Heart left ventricle (tissue), 16 donors: ENCODE results near the gene FLVCR2. TPM values are rescaled to one million over a fixed set of nuclear protein-coding genes. Genes with fewer than 3 reads are reported as not detected.

Experiments used
- ATAC-seq, 4 donors: fragments of 200-7000 bp; cut with Tn5 transposase; one replicate each; pipeline ENCODE4 v1.9.1; 2020 to 2022; ENCODE audit warnings: moderate library complexity in 4 of 4, mild to moderate bottlenecking in 3 of 4, moderate number of reproducible peaks in 1 of 4
- DNase-seq, 5 donors: peaks; one replicate each; pipeline ENCODE4 v3.0.0-alpha.2; 2020
- H3K27ac ChIP-seq, 12 donors: fragments of 200-600 bp; sonication (generic) in 4 of 12; one replicate each; pipeline versions ENCODE4 v1.5.0 to v1.8.0; 2016 to 2022; ENCODE audit warnings: mild to moderate bottlenecking in 2 of 12
- H3K27me3 ChIP-seq, 9 donors: fragments of 200-600 bp; sonication (generic) in 2 of 9; one replicate each; pipeline versions ENCODE4 v1.5.1 to v1.8.0; 2016 to 2022; ENCODE audit warnings: mild to moderate bottlenecking in 3 of 9
- H3K36me3 ChIP-seq, 9 donors: fragments of 200-600 bp; sonication (generic) in 2 of 9; one replicate each; pipeline versions ENCODE4 v1.5.0 to v1.8.0; 2018 to 2022; ENCODE audit warnings: mild to moderate bottlenecking in 2 of 9
- H3K4me1 ChIP-seq, 12 donors: fragments of 200-600 bp; sonication (generic) in 4 of 12; one replicate each; pipeline versions ENCODE4 v1.5.0 to v1.8.0; 2016 to 2022; ENCODE audit warnings: mild to moderate bottlenecking in 3 of 12
- H3K4me3 ChIP-seq, 12 donors: fragments of 200-600 bp; sonication (generic) in 4 of 12; one replicate each; pipeline versions ENCODE4 v1.5.0 to v1.8.0; 2017 to 2022; ENCODE audit warnings: mild to moderate bottlenecking in 9 of 12, moderate library complexity in 4 of 12
- H3K9me3 ChIP-seq, 12 donors: fragments of 200-600 bp; sonication (generic) in 4 of 12; one replicate each; pipeline versions ENCODE4 v1.5.0 to v1.8.0; 2016 to 2022; ENCODE audit warnings: mild to moderate bottlenecking in 1 of 12
- POLR2A ChIP-seq, 2 donors: fragments of 450-650 bp; IDR thresholded peaks; one replicate each; pipeline ENCODE4 v1.6.1; 2017; ENCODE audit warnings: antibody characterized with exemption in 2 of 2, mild to moderate bottlenecking in 2 of 2, moderate library complexity in 2 of 2
- WGBS, 4 donors: extraction: QIAGEN DNeasy Blood & Tissue Kit in 2 of 4; methylation state at CpG; one replicate each; pipeline versions ENCODE4 v1.1.5 to v1.1.7; 2013 to 2018; 5-methylcytosine and 5-hydroxymethylcytosine counted together
- intact Hi-C, 10 donors: fragments of 100-400 bp; cut with DNase I; formaldehyde crosslinking; loops; one replicate each; pipeline versions ENCODE4 v1.11.1 to v1.14.2; 2022
- polyA plus RNA-seq, 2 donors: library from polyadenylated mRNA; stranded (reverse); fragments of 200-250 nt; gene quantifications; one replicate each; pipeline ENCODE4 v1.2.3, GENCODE V29; 2013
- total RNA-seq, 9 donors: library from RNA; depleted of rRNA in 2 of 9; stranded (reverse); fragments of >200 nt in 2 of 9; fragmentation: NEBNext Ultra II Directional in 3 of 9; extraction: Animal tissue kit (Norgen Biotek cat#: 25700) in 3 of 9; gene quantifications; one replicate each; pipeline versions ENCODE4 v1.1.0 to v1.2.4, GENCODE V29; 2016 to 2023
- TF ChIP-seq, protein P1 (sequence below), 12 donors: fragments of 200-600 bp; sonication (generic) in 4 of 12; IDR thresholded peaks; one replicate each; pipeline versions ENCODE4 v1.5.0 to v1.8.0; 2018 to 2022; ENCODE audit warnings: antibody characterized with exemption in 12 of 12, mild to moderate bottlenecking in 5 of 12
- donor health status: ischemic (EF 13 %, LVEDD 7.1; RV severe dilation, severe dysfunction).
- donor health status: healthy with polysubstance abuse.
- donor health status: DM: no; HTN: yes; CAD: no.
- donor health status: DM: no; HTN: no; CAD: no.
- donor health status: ischemic (EF 25% LVEDD 6.9; RV normal size, moderate dysfunction).
- donor health status: ischemic (EF 25% LVEDD 5.7; RV mildly dilated, moderate dysfunction).
- donor health status: healthy.
- donor health status: DM: yes; HTN: yes; CAD: no.
- donor health status: ischemic (EF 35%, LVEDD 5.7; RV mildly dilated, moderate dysfunction).
- donor health status: nonischemic (EF 11% LVEDD 7.7; RV severe dilation, severe dysfunction).
- donor health status: DM: yes; HTN: yes; CAD: no.
- donor health status: PGD.
- donor health status: ischemic (EF 29% LVEDD 5.4; RV normal size, mild dysfunction).
- donor health status: nonischemic (EF 23%, LVEDD 6.1; RV moderate dilation, normal function).

FLVCR2 gene
- total and polyA plus RNA-seq, 11 donors = 0.50 to 11.7 (median 1.6) TPM

DNA sequence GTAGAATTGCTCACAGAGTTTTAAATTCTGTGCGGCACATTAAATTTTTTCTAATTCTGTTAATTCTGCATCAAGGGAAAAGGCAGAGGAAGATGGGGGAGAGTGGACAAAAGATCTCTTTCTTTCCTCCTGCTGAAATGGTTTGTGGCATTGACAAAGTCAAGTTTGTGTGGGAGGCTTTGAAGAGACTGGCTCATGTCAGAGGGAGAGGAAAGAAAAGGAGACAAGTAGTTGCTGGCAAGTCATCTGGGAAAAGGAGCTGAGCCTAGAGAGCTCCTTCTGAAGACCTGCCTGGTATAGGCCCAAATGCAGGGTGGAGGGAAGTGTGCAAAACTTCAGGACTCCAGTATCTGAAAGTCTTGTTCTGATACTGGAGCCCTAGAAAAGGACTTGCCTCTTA, 119.0 kb downstream of the FLVCR2 start:
- ATAC-seq (no peak), DNase-seq (no peak)
- Histone ChIP-seq H3K36me3 (peaks cover 0 to 56% (median 38%) of the 10 kb centered on the region in 9 donors), H3K4me3 (no peak overlapping the region), H3K9me3 (peaks cover 0 to 14% (median 0%) of the 10 kb centered on the region in 12 donors), H3K27ac (no peak overlapping the region), H3K27me3 (no peaks in the 10 kb centered on the region), H3K4me1 (peaks cover 0 to 9% (median 4%) of the 10 kb centered on the region in 12 donors)
- intact Hi-C loops = no loop called here
- TF ChIP-seq, protein P1, sequence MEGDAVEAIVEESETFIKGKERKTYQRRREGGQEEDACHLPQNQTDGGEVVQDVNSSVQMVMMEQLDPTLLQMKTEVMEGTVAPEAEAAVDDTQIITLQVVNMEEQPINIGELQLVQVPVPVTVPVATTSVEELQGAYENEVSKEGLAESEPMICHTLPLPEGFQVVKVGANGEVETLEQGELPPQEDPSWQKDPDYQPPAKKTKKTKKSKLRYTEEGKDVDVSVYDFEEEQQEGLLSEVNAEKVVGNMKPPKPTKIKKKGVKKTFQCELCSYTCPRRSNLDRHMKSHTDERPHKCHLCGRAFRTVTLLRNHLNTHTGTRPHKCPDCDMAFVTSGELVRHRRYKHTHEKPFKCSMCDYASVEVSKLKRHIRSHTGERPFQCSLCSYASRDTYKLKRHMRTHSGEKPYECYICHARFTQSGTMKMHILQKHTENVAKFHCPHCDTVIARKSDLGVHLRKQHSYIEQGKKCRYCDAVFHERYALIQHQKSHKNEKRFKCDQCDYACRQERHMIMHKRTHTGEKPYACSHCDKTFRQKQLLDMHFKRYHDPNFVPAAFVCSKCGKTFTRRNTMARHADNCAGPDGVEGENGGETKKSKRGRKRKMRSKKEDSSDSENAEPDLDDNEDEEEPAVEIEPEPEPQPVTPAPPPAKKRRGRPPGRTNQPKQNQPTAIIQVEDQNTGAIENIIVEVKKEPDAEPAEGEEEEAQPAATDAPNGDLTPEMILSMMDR (IDR thresholded peaks at IDR 0.05) = no peak
- TF ChIP-seq POLR2A (IDR thresholded peaks at IDR 0.05) = no peak
- WGBS, 4 donors = 77 to 91% (median 88%) methylated on average over 1 of the region's 1 CpG

Other genes with a start within 250 kb of the FLVCR2 start
- 10 to 100 TPM; 12.2 to 72.6 (median 28.1) TPM for gene JDP2, start 150.6 kb upstream of the FLVCR2 start, total RNA-seq
- 10 to 100 TPM; 14.9 to 46.0 TPM for gene JDP2, start 150.6 kb upstream of the FLVCR2 start, polyA plus RNA-seq
- 1 to 10 TPM in 4 of 9 donors, under 1 TPM in 4, not detected in 1; 0.40 to 8.3 (median 1.0) TPM for gene BATF, start 56.2 kb upstream of the FLVCR2 start, total RNA-seq
- gene BATF, start 56.2 kb upstream of the FLVCR2 start, polyA plus RNA-seq = 1 to 10 TPM in 1 of 2 donors, under 1 TPM in 1; 0.84 to 1.3 TPM
- 1 to 10 TPM; 5.7 to 9.2 (median 7.4) TPM for gene ERG28, start 82.3 kb downstream of the FLVCR2 start, total RNA-seq
- gene ERG28, start 82.3 kb downstream of the FLVCR2 start, polyA plus RNA-seq = 10 to 100 TPM; 10.2 to 15.1 TPM
- gene TTLL5, start 82.6 kb downstream of the FLVCR2 start, total RNA-seq = 10 to 100 TPM; 13.8 to 24.6 (median 18.2) TPM
- 10 to 100 TPM in 1 of 2 donors, 1 to 10 TPM in 1; 6.2 to 12.7 TPM for gene TTLL5, start 82.6 kb downstream of the FLVCR2 start, polyA plus RNA-seq